Measurements from ENCODE around the gene UGDH. TPM values are rescaled to one million over a fixed set of nuclear protein-coding genes. Genes with fewer than 3 reads are reported as not detected.

Gene UGDH
- total and polyA plus RNA-seq, 10 of the 15 experiments (the other 5 are each of a cell fraction or from before 2014, with no cell fraction given), result 11.1 to 60.3 (median 26.8) TPM

GRCh38 chr4:39565878-39566600, 38.8 kb upstream of the UGDH start:
- peaks cover 6% of the 10 kb centered on the region; the same call in 2 of the 3 replicates for H3K9me3 ChIP-seq (replicated peaks; ENCODE audit: control insufficient read depth, insufficient read depth, low read length)
- RAD21 ChIA-PET (ENCODE audit: unreplicated experiment), result no interaction called here
- POLR2A ChIA-PET, result interaction anchor here (0.5 to 0.7 kb wide), 3 partner anchors 11 to 345 kb away, joined by 4 to 6 read pairs (median 4); no protein-coding TSS in a partner anchor
- H3K4me1 ChIP-seq (ENCODE audit: control insufficient read depth, insufficient read depth, low read length), result peaks cover 7% of the 10 kb centered on the region
- no peaks in the 10 kb centered on the region for H3K27me3 ChIP-seq (replicated peaks in 1 of 2; ENCODE audit: control insufficient read depth in 2 of 2, insufficient read depth in 2 of 2, low read length in 1 of 2)
- H4K20me1 ChIP-seq (ENCODE audit: control insufficient read depth, insufficient read depth), result no peaks in the 10 kb centered on the region
- FAIRE-seq (no peak), ATAC-seq (no peak), DNase-seq (ENCODE audit: low read depth, low spot score) (no peak)
- no peak overlapping the region for H2AFZ ChIP-seq (ENCODE audit: control insufficient read depth, low read depth, low read length)
- H3K36me3 ChIP-seq (ENCODE audit: control insufficient read depth in 2 of 2, insufficient read depth in 2 of 2, low read length in 1 of 2), result peaks cover 3 to 6% of the 10 kb centered on the region in 2 experiments
- SMC1A ChIA-PET (ENCODE audit: uncharacterized antibody, unreplicated experiment), result no interaction called here
- no TSS peak for BruUV-seq (replicated peaks)
- no peaks in the 10 kb centered on the region; the same call in 1 of the 2 replicates for H3K79me2 ChIP-seq (ENCODE audit: control insufficient read depth, insufficient read depth, low read length)
- in situ Hi-C loops (cut with MboI) (no loop called here), intact Hi-C loops (cut with micrococcal nuclease; ENCODE audit: unreplicated experiment) (no loop called here)
- CTCF ChIA-PET, result interaction anchor here (1.1 kb wide), 1 partner anchor 15 kb away, joined by 4 read pairs; no protein-coding TSS in a partner anchor
- H3K4me3 ChIP-seq, result no peak overlapping the region
- H3K9ac ChIP-seq (ENCODE audit: control insufficient read depth, insufficient read depth, low read length), result no peak overlapping the region
- WGBS (ENCODE audit: insufficient coverage, insufficient replicate concordance, low lambda C conversion rate, missing lambda C conversion rate), result 98% methylated on average over 6 of the region's 6 CpGs
- TF ChIP-seq RB1 (IDR thresholded peaks at IDR 0.05; ENCODE audit: borderline replicate concordance) (no peak), CBFB (IDR thresholded peaks at IDR 0.05; ENCODE audit: low read depth) (no peak), HSF1 (IDR thresholded peaks at IDR 0.05; ENCODE audit: low read depth, low read length) (no peak), RBBP5 (conservative IDR thresholded peaks at IDR 0.05) (no peak), NR2F1 (conservative IDR thresholded peaks at IDR 0.05) (no peak), TCF7 (IDR thresholded peaks at IDR 0.05; ENCODE audit: borderline replicate concordance) (no peak), SREBF2 (IDR thresholded peaks at IDR 0.05; ENCODE audit: low read length) (no peak), IRF3 (IDR thresholded peaks at IDR 0.05) (no peak), NFYB (IDR thresholded peaks at IDR 0.05; ENCODE audit: insufficient read depth, low read depth, low read length) (no peak), NFYA (IDR thresholded peaks at IDR 0.05; ENCODE audit: borderline replicate concordance, low read depth, low read length) (no peak), WRNIP1 (IDR thresholded peaks at IDR 0.05; ENCODE audit: borderline replicate concordance, low read depth, low read length) (no peak), SMC3 (IDR thresholded peaks at IDR 0.05; ENCODE audit: borderline replicate concordance, low read length) (no peak), FOS (IDR thresholded peaks at IDR 0.05; ENCODE audit: borderline replicate concordance, extremely low read depth, insufficient read length) (no peak), NFXL1 (IDR thresholded peaks at IDR 0.05; ENCODE audit: borderline replicate concordance) (no peak), RAD51 (IDR thresholded peaks at IDR 0.05) (no peak), BRCA1 (IDR thresholded peaks at IDR 0.05; ENCODE audit: low read depth, low read length) (no peak), ZZZ3 (IDR thresholded peaks at IDR 0.05; ENCODE audit: control insufficient read depth, insufficient read length, low read depth) (no peak), PAX5 (IDR thresholded peaks at IDR 0.05; ENCODE audit: borderline replicate concordance, low read depth, low read length) (no peak)
- TF ChIP-seq, protein P1, sequence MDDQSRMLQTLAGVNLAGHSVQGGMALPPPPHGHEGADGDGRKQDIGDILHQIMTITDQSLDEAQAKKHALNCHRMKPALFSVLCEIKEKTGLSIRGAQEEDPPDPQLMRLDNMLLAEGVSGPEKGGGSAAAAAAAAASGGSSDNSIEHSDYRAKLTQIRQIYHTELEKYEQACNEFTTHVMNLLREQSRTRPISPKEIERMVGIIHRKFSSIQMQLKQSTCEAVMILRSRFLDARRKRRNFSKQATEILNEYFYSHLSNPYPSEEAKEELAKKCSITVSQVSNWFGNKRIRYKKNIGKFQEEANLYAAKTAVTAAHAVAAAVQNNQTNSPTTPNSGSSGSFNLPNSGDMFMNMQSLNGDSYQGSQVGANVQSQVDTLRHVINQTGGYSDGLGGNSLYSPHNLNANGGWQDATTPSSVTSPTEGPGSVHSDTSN (IDR thresholded peaks at IDR 0.05; ENCODE audit: insufficient replicate concordance, low read depth, low read length), result no peak
- TF ChIP-seq, protein P2, sequence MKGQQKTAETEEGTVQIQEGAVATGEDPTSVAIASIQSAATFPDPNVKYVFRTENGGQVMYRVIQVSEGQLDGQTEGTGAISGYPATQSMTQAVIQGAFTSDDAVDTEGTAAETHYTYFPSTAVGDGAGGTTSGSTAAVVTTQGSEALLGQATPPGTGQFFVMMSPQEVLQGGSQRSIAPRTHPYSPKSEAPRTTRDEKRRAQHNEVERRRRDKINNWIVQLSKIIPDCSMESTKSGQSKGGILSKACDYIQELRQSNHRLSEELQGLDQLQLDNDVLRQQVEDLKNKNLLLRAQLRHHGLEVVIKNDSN (IDR thresholded peaks at IDR 0.05; ENCODE audit: borderline replicate concordance, extremely low read length, insufficient read depth, low read depth, low read length), result no peak
- no peak overlapping the region for H3K4me2 ChIP-seq (ENCODE audit: control insufficient read depth, insufficient read depth)
- H3K27ac ChIP-seq (ENCODE audit: control insufficient read depth, insufficient read depth), result no peak overlapping the region

All from GM12878 (cell line).